Sigmoid colon (tissue), 7 donors: ENCODE data around the gene PLXND1. TPM values are rescaled to one million over a fixed set of nuclear protein-coding genes. Genes with fewer than 3 reads are reported as not detected.

Experiments used
- DNase-seq: peaks from one replicate; pipeline ENCODE4 v3.0.0-alpha.2; 2019
- H3K27ac ChIP-seq, 4 donors: fragments of 200-600 bp; sonication (generic); one replicate each; pipeline ENCODE4 v1.5.1; 2016 to 2019; ENCODE audit warnings: mild to moderate bottlenecking in 1 of 4
- H3K27me3 ChIP-seq, 3 donors: fragments of 200-600 bp; sonication (generic); one replicate each; pipeline ENCODE4 v1.5.1; 2019; ENCODE audit warnings: mild to moderate bottlenecking in 1 of 3
- H3K36me3 ChIP-seq, 4 donors: fragments of 200-600 bp; sonication (generic); one replicate each; pipeline ENCODE4 v1.5.1; 2016 to 2019
- H3K4me1 ChIP-seq, 4 donors: fragments of 200-600 bp; sonication (generic); one replicate each; pipeline ENCODE4 v1.5.1; 2017 to 2019
- H3K4me3 ChIP-seq, 4 donors: fragments of 200-600 bp; sonication (generic); one replicate each; pipeline ENCODE4 v1.5.1; 2017 to 2019; ENCODE audit warnings: mild to moderate bottlenecking in 2 of 4, moderate library complexity in 1 of 4
- H3K9me3 ChIP-seq, 4 donors: fragments of 200-600 bp in 3 of 4; sonication (generic) in 3 of 4; one replicate each; pipeline versions ENCODE4 v1.5.1 to v1.6.1; 2013 to 2019
- CTCF ChIP-seq, 4 experiments: fragments of 450-650 bp in 3 of 4; fragments of 200-600 bp in 1 of 4; IDR thresholded peaks; one replicate each; pipeline ENCODE4 v1.5.1; 2016 to 2019; ENCODE audit warnings: antibody characterized with exemption in 4 of 4, mild to moderate bottlenecking in 3 of 4, moderate library complexity in 2 of 4
- EP300 ChIP-seq, 4 donors: sonication (generic); formaldehyde crosslinking; IDR thresholded peaks; one replicate each; pipeline ENCODE4 v1.6.1; 2017; ENCODE audit warnings: antibody characterized with exemption in 4 of 4
- POLR2A ChIP-seq, 2 donors: fragments of 450-650 bp; IDR thresholded peaks; one replicate each; pipeline ENCODE4 v1.6.1; 2016; ENCODE audit warnings: antibody characterized with exemption in 2 of 2, mild to moderate bottlenecking in 2 of 2, moderate library complexity in 2 of 2
- POLR2AphosphoS5 ChIP-seq, 4 donors: sonication (generic); formaldehyde crosslinking; IDR thresholded peaks; one replicate each; pipeline ENCODE4 v1.6.1; 2017; ENCODE audit warnings: antibody characterized with exemption in 4 of 4
- WGBS, 2 donors: extraction: QIAGEN DNeasy Blood & Tissue Kit; methylation state at CpG; one replicate each; pipeline ENCODE4 v1.1.7; 2013; 5-methylcytosine and 5-hydroxymethylcytosine counted together
- intact Hi-C: fragments of 100-400 bp; cut with DNase I; formaldehyde crosslinking; loops from one replicate; pipeline ENCODE4 v1.15.1; 2023
- polyA plus RNA-seq, 3 donors: library from polyadenylated mRNA; stranded (reverse); fragments of 200-250 nt; gene quantifications; one replicate each; pipeline ENCODE4 v1.2.3, GENCODE V29; 2013
- total RNA-seq, 4 donors: library from RNA; depleted of rRNA; stranded (reverse); fragments of >200 nt; gene quantifications; one replicate each; pipeline ENCODE4 v1.1.0, GENCODE V29; 2016
- donor health status: healthy with polysubstance abuse.
- donor health status: Bipolar disorder and iron deficiency.
- donor health status: healthy.

PLXND1 gene
- total and polyA plus RNA-seq, 7 donors: 9.6 to 77.0 (median 42.0) TPM

- H3K27me3 ChIP-seq: peaks cover 0 to 18% (median 0%) of the 10 kb centered on the region in 3 donors
- H3K4me3 ChIP-seq: peak overlapping the region; percentile 51 to 68 (median 56)
- TF ChIP-seq EP300 (IDR thresholded peaks at IDR 0.05): no peak
- TF ChIP-seq POLR2AphosphoS5 (IDR thresholded peaks at IDR 0.05): peak in 2 of 4 donors; percentile 5 to 6
- intact Hi-C loops: loop anchor here (5.0 kb wide), 1 partner anchor 114 kb away; no protein-coding TSS in a partner anchor
- no peak for DNase-seq
- WGBS, 2 donors: 1% methylated on average over 98 of the region's 98 CpGs
- peaks cover 0 to 55% (median 45%) of the 10 kb centered on the region in 4 donors for H3K4me1 ChIP-seq
- peak overlapping the region; percentile 81 to 82 (median 82) for H3K27ac ChIP-seq
- no peaks in the 10 kb centered on the region for H3K9me3 ChIP-seq
- no peaks in the 10 kb centered on the region for H3K36me3 ChIP-seq
Observed at GRCh38 chr3:129605922-129606635, 397 bp downstream of the PLXND1 start.

GRCh38 chr3:129605203-129605921 is 1.1 kb downstream of the PLXND1 start:
- no peak for DNase-seq
- intact Hi-C loops: loop anchor here (5.0 kb wide), 1 partner anchor 113 kb away; no protein-coding TSS in a partner anchor
- TF ChIP-seq POLR2AphosphoS5 (IDR thresholded peaks at IDR 0.05): peak in 1 of 4 donors; percentile 15
- no peak for TF ChIP-seq EP300 (IDR thresholded peaks at IDR 0.05)
- Histone ChIP-seq H3K4me1 (peaks cover 0 to 55% (median 48%) of the 10 kb centered on the region in 4 donors), H3K4me3 (peak overlapping the region; percentile 51 to 68 (median 56)), H3K27ac (peak overlapping the region; percentile 81 to 82 (median 82)), H3K36me3 (no peaks in the 10 kb centered on the region), H3K27me3 (peaks cover 0 to 18% (median 0%) of the 10 kb centered on the region in 3 donors), H3K9me3 (no peaks in the 10 kb centered on the region)
- WGBS, 2 donors: 1% methylated on average over 98 of the region's 98 CpGs

- 21 to 43% methylated on average over 12 of the region's 12 CpGs for WGBS, 2 donors
- peak overlapping the region; percentile 19 to 68 (median 56) for H3K4me3 ChIP-seq
- H3K27ac ChIP-seq: peak overlapping the region; percentile 81 to 82 (median 82)
- no peak for DNase-seq
- H3K9me3 ChIP-seq: no peaks in the 10 kb centered on the region
- H3K4me1 ChIP-seq: peaks cover 0 to 55% (median 54%) of the 10 kb centered on the region in 4 donors
- intact Hi-C loops: loop anchor here (5.0 kb wide), 1 partner anchor 112 kb away; no protein-coding TSS in a partner anchor
- TF ChIP-seq POLR2A (IDR thresholded peaks at IDR 0.05) (no peak), POLR2AphosphoS5 (IDR thresholded peaks at IDR 0.05) (no peak), EP300 (IDR thresholded peaks at IDR 0.05) (no peak), CTCF (IDR thresholded peaks at IDR 0.05) (no peak)
- H3K27me3 ChIP-seq: peaks cover 0 to 18% (median 0%) of the 10 kb centered on the region in 3 donors
- no peaks in the 10 kb centered on the region for H3K36me3 ChIP-seq
Observed at GRCh38 chr3:129604767-129605166, 1.7 kb downstream of the PLXND1 start.

- intact Hi-C loops: no loop called here
- H3K36me3 ChIP-seq: no peaks in the 10 kb centered on the region
Observed at GRCh38 chr3:129603991-129604749, 2.3 kb downstream of the PLXND1 start.

More at GRCh38 chr3:129603991-129604749, 2.3 kb downstream of the PLXND1 start:
- H3K4me1 ChIP-seq: peaks cover 0 to 60% (median 58%) of the 10 kb centered on the region in 4 donors
- peak overlapping the region; percentile 19 to 68 (median 56) for H3K4me3 ChIP-seq
- TF ChIP-seq POLR2AphosphoS5 (IDR thresholded peaks at IDR 0.05): no peak
- no peak for TF ChIP-seq POLR2A (IDR thresholded peaks at IDR 0.05)
- no peak for TF ChIP-seq CTCF (IDR thresholded peaks at IDR 0.05)
- no peak for TF ChIP-seq EP300 (IDR thresholded peaks at IDR 0.05)
- H3K27me3 ChIP-seq: peaks cover 0 to 18% (median 0%) of the 10 kb centered on the region in 3 donors
- H3K9me3 ChIP-seq: no peaks in the 10 kb centered on the region
- DNase-seq: no peak
- 63 to 76% methylated on average over 8 of the region's 8 CpGs for WGBS, 2 donors
- H3K27ac ChIP-seq: peak overlapping the region; percentile 81 to 82 (median 82)
